ENCODE measurements around the gene TRIP11.
"Not testable (repeated sequence)": the region's sequence is repeated elsewhere in the genome, so short reads cannot be mapped to it uniquely, and the experiment has no call there.

TRIP11 gene

GRCh38 chr14:92039719-92040430, at the start of gene TRIP11:
Gene TRIP11, minus strand, starts transcription at chr14:92040059. Its CDS starts 374 bp downstream, at chr14:92039685.
- H3K4me1 ChIP-seq (ENCODE audit: insufficient read depth, low read length): 0 out of 2 replicates have a peak, but pooled peaks cover 3% of the 10 kb centered on the region
- peak within 1 kb of the TSS; percentile 92 for H3K9ac ChIP-seq (ENCODE audit: low read depth, low read length)
- no peaks in the 10 kb centered on the region for H3K36me3 ChIP-seq (ENCODE audit: insufficient read depth, low read length)
- H3K9me3 ChIP-seq (ENCODE audit: control insufficient read depth, insufficient read depth, low read length): no peaks in the 10 kb centered on the region

GRCh38 chr14:92088494-92088893, 48.6 kb upstream of the TRIP11 start:
- Histone ChIP-seq H3K36me3 (ENCODE audit: insufficient read depth, low read length) (peaks cover 18% of the 10 kb centered on the region), H3K9ac (ENCODE audit: low read depth, low read length) (no peak overlapping the region), H3K4me1 (ENCODE audit: insufficient read depth, low read length) (no peaks in the 10 kb centered on the region), H3K9me3 (ENCODE audit: control insufficient read depth, insufficient read depth, low read length) (no peaks in the 10 kb centered on the region)

DNA sequence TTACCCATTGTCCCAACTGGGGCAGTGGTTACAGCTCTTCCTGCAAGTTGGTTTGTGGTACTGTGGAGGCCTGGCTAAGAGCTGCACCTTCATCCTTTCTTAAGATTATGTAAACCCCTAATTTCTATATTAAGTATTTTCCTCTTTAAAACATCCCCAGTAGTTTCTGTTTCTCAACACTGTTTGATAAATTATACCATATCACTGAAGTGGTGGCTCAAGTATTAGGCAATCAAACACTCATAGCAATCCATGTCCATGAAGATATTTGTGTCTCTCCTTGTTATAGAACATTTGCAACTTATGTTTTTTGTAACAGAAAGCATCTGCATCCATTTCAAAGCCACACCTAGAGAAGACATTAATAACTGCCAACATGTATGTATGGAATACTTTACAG, 34.7 kb upstream of the TRIP11 start:
- H3K36me3 ChIP-seq (ENCODE audit: insufficient read depth, low read length): peaks cover 12% of the 10 kb centered on the region
- no peak overlapping the region for H3K9ac ChIP-seq (ENCODE audit: low read depth, low read length)
- no peaks in the 10 kb centered on the region for H3K4me1 ChIP-seq (ENCODE audit: insufficient read depth, low read length)
- H3K9me3 ChIP-seq (ENCODE audit: control insufficient read depth, insufficient read depth, low read length): no peaks in the 10 kb centered on the region

GRCh38 chr14:92058006-92058917, 18.4 kb upstream of the TRIP11 start:
- Histone ChIP-seq H3K4me1 (ENCODE audit: insufficient read depth, low read length) (0 out of 2 replicates have a peak, but pooled peaks cover 4% of the 10 kb centered on the region), H3K36me3 (ENCODE audit: insufficient read depth, low read length) (no peaks in the 10 kb centered on the region; the same call in 1 of the 2 replicates), H3K9me3 (ENCODE audit: control insufficient read depth, insufficient read depth, low read length) (no peaks in the 10 kb centered on the region; the same call in 1 of the 2 replicates), H3K9ac (ENCODE audit: low read depth, low read length) (no peak overlapping the region)

DNA sequence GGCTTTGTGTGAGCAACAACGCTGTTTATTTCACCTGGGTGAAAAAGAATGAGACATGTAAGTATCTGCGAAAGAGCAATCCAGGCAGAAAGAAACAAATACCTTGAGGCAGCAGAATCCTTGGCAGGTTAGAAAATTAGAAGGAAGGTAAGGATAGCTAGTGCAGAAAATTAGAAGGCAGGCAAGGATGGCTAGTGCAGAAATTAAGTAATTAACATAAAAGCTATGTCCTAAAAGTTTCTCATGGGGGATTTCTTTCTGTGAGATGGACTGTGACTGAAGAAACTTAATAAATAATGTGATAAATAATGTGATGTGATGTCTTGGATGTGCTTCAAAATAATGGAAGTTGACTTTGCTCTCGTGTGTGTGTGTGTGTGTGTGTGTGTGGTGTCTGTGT, 9.9 kb upstream of the TRIP11 start:
- Histone ChIP-seq H3K36me3 (ENCODE audit: insufficient read depth, low read length) (no peaks in the 10 kb centered on the region; the same call in 1 of the 2 replicates), H3K4me1 (ENCODE audit: insufficient read depth, low read length) (peaks cover 6% of the 10 kb centered on the region; the same call in 1 of the 2 replicates), H3K9me3 (ENCODE audit: control insufficient read depth, insufficient read depth, low read length) (peaks cover 8% of the 10 kb centered on the region), H3K9ac (ENCODE audit: low read depth, low read length) (no peak overlapping the region)

DNA sequence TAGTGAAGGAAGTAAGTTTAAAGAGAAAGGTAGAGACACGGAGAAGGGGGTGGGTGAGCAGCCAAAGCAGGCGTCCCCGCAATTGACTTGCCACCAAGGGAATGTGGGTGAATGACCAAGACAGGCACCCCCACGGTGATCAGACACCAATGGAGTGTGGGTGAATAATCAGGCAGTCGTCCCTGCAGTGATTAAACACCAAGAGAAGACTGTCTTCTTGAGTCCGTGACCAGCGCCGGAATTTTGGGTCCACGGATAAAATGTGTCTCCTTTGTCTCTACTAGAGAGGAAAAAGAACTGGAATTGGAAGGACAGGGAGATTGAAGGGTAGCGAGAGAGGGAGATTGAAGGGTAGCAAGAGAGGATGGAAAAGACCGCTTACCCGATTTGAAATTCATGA, 9.4 kb upstream of the TRIP11 start:
- H3K4me1 ChIP-seq (ENCODE audit: insufficient read depth, low read length); H3K9ac ChIP-seq (ENCODE audit: low read depth, low read length); H3K36me3 ChIP-seq (ENCODE audit: insufficient read depth, low read length); H3K9me3 ChIP-seq (ENCODE audit: control insufficient read depth, insufficient read depth, low read length): not testable (repeated sequence)

GRCh38 chr14:92045904-92046303, 6.0 kb upstream of the TRIP11 start:
- not testable (repeated sequence) for H3K36me3 ChIP-seq (ENCODE audit: insufficient read depth, low read length); H3K9ac ChIP-seq (ENCODE audit: low read depth, low read length); H3K4me1 ChIP-seq (ENCODE audit: insufficient read depth, low read length); H3K9me3 ChIP-seq (ENCODE audit: control insufficient read depth, insufficient read depth, low read length)

- H3K4me1 ChIP-seq (ENCODE audit: insufficient read depth, low read length); H3K9ac ChIP-seq (ENCODE audit: low read depth, low read length); H3K36me3 ChIP-seq (ENCODE audit: insufficient read depth, low read length); H3K9me3 ChIP-seq (ENCODE audit: control insufficient read depth, insufficient read depth, low read length): not testable (repeated sequence)
Measured at GRCh38 chr14:92041766-92042165, 1.9 kb upstream of the TRIP11 start.

DNA sequence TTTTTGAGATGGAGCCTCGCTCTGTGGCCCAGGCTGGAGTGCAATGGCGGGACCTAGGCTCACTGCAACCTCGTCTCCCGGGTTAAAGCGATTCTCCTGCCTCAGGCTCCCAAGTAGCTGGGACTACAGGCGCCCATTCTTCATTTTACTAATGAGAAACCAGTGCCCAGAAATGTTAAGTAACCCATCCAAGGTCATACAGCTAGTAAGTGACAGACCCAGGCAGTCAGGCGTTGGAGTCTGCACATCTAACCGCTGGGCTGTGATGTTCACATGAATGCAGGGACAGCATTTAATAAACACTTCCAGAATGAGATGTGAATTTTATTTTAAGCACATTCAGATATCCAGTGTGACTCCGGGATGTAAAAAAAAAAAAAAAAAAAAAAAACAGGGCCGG, 1.3 kb upstream of the TRIP11 start:
- H3K36me3 ChIP-seq (ENCODE audit: insufficient read depth, low read length): no peaks in the 10 kb centered on the region
- no peaks in the 10 kb centered on the region for H3K9me3 ChIP-seq (ENCODE audit: control insufficient read depth, insufficient read depth, low read length)
- 0 out of 2 replicates have a peak, but pooled peaks cover 3% of the 10 kb centered on the region for H3K4me1 ChIP-seq (ENCODE audit: insufficient read depth, low read length)
- peak overlapping the region; percentile 92; the same call in 1 of the 2 replicates for H3K9ac ChIP-seq (ENCODE audit: low read depth, low read length)

DNA sequence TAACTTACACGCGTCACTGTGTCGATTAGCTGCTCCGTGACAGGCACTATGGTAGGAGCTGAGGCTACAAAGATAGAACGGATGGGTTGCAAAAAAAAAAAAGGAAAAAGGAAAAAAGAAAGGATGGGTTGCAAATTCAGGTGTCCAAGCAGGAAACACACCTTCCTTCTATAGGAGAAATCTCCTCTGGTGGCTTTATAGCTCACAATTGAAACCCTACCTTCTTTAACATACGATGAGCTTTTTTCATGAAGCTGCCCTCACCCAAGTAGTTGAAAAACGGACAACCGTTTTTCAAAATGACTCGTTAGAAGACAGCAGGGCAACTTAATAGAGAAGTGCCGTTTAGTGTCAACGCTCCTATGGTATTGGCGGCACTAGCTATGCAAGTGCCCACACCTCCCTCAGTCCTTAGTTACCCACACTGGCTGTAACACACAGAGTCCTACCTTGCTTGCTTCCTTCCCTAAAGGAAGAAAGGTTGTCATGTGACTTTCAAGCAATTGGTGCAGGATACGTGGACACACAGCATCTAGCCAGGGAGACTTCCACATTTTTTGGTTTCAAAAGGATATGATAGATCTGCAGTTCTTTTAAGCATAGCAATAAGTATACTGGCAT, 682 bp upstream of the TRIP11 start:
- Histone ChIP-seq H3K36me3 (ENCODE audit: insufficient read depth, low read length) (no peaks in the 10 kb centered on the region), H3K4me1 (ENCODE audit: insufficient read depth, low read length) (0 out of 2 replicates have a peak, but pooled peaks cover 3% of the 10 kb centered on the region), H3K9me3 (ENCODE audit: control insufficient read depth, insufficient read depth, low read length) (no peaks in the 10 kb centered on the region), H3K9ac (ENCODE audit: low read depth, low read length) (peak overlapping the region; percentile 92)

- Histone ChIP-seq H3K9me3 (ENCODE audit: control insufficient read depth, insufficient read depth, low read length) (no peaks in the 10 kb centered on the region), H3K4me1 (ENCODE audit: insufficient read depth, low read length) (0 out of 2 replicates have a peak, but pooled peaks cover 3% of the 10 kb centered on the region), H3K36me3 (ENCODE audit: insufficient read depth, low read length) (no peaks in the 10 kb centered on the region), H3K9ac (ENCODE audit: low read depth, low read length) (peak overlapping the region; percentile 92)
Measured at GRCh38 chr14:92039063-92039718, 668 bp downstream of the TRIP11 start.

DNA sequence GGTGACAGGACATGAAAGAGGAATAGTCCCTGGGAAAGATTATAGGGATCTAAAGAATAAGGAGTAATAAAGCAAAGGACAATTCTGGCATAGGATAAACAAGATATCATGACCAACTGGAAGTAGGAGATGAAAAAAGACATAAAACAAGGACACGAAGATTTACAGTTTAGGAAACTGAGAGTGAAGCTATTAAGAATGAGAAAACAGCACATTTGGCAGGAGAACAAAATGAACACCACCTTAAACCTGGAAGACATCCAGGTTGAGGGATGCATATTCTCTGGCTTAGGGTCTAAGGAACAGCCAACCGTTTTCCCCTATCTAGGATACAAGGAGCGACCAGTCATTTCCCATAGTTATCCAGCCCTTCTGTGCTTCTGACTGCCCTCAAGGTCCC, 1.9 kb downstream of the TRIP11 start:
- Histone ChIP-seq H3K9me3 (ENCODE audit: control insufficient read depth, insufficient read depth, low read length) (no peaks in the 10 kb centered on the region; the same call in 1 of the 2 replicates), H3K36me3 (ENCODE audit: insufficient read depth, low read length) (no peaks in the 10 kb centered on the region), H3K9ac (ENCODE audit: low read depth, low read length) (0 out of 2 replicates have a peak overlapping the region, but pooled peaks have one; percentile 22), H3K4me1 (ENCODE audit: insufficient read depth, low read length) (0 out of 2 replicates have a peak, but pooled peaks cover 3% of the 10 kb centered on the region)

- H3K36me3 ChIP-seq (ENCODE audit: insufficient read depth, low read length): no peaks in the 10 kb centered on the region
- 0 out of 2 replicates have a peak, but pooled peaks cover 3% of the 10 kb centered on the region for H3K4me1 ChIP-seq (ENCODE audit: insufficient read depth, low read length)
- H3K9me3 ChIP-seq (ENCODE audit: control insufficient read depth, insufficient read depth, low read length): no peaks in the 10 kb centered on the region; the same call in 1 of the 2 replicates
- no peak overlapping the region for H3K9ac ChIP-seq (ENCODE audit: low read depth, low read length)
Measured at GRCh38 chr14:92035890-92036289, 4.0 kb downstream of the TRIP11 start.

Measured in ES-I3 (cell line).